Activated CD4-positive, CD25-positive, alpha-beta regulatory T cell (primary cell): ENCODE results near the gene RAB29.

Source experiments
- DNase-seq, 4 experiments: peaks; one replicate each; lab custom pipeline; 2025; lab: John Stamatoyannopoulos, UW

RAB29 gene

GRCh38 chr1:205763980-205764379, 11.3 kb downstream of the RAB29 start:
- no peak for DNase-seq

GRCh38 chr1:205760606-205761005, 14.7 kb downstream of the RAB29 start:
- DNase-seq = no peak

GRCh38 chr1:205756552-205756951, 18.7 kb downstream of the RAB29 start:
- no peak for DNase-seq

GRCh38 chr1:205754857-205755256, 20.4 kb downstream of the RAB29 start:
- DNase-seq = no peak

- DNase-seq = no peak
Observed at GRCh38 chr1:205751036-205751651, 24.1 kb downstream of the RAB29 start.

- peak; percentile 80 to 94 (median 90) for DNase-seq
Observed at GRCh38 chr1:205750138-205751035, 24.9 kb downstream of the RAB29 start, which contains the start of gene NUCKS1. Gene NUCKS1, minus strand, starts transcription at chr1:205750182. Its CDS starts 209 bp downstream, at chr1:205749973.

GRCh38 chr1:205749234-205750137, 25.8 kb downstream of the RAB29 start:
- peak; percentile 86 to 95 (median 92) for DNase-seq

- no peak for DNase-seq
Observed at GRCh38 chr1:205748403-205749233, 26.7 kb downstream of the RAB29 start.

GRCh38 chr1:205746757-205747412, 28.4 kb downstream of the RAB29 start:
- DNase-seq = no peak

GRCh38 chr1:205744403-205744802, 30.9 kb downstream of the RAB29 start:
- DNase-seq = no peak

- DNase-seq = no peak
Observed at GRCh38 chr1:205743977-205744376, 31.3 kb downstream of the RAB29 start.

GRCh38 chr1:205741681-205742080, 33.6 kb downstream of the RAB29 start:
- DNase-seq = no peak

GRCh38 chr1:205739348-205740160, 35.7 kb downstream of the RAB29 start:
- DNase-seq = no peak

- DNase-seq = no peak
Observed at GRCh38 chr1:205735218-205735617, 40.1 kb downstream of the RAB29 start.

- DNase-seq = no peak
Observed at GRCh38 chr1:205733438-205734175, 41.7 kb downstream of the RAB29 start.

GRCh38 chr1:205729945-205730610, 45.2 kb downstream of the RAB29 start:
- no peak for DNase-seq

- no peak for DNase-seq
Observed at GRCh38 chr1:205726619-205727125, 48.6 kb downstream of the RAB29 start.

GRCh38 chr1:205725514-205725913, 49.8 kb downstream of the RAB29 start:
- no peak for DNase-seq
